GM12801 (cell line): ENCODE data around the gene MOB3A.

Experiments used
- CTCF ChIP-seq: IDR thresholded peaks from one replicate; pipeline ENCODE4 v1.5.1; 2011; ENCODE audit warnings: control low read depth; ENCODE audit not compliant: insufficient read length; ENCODE audit errors: extremely low read depth

The MOB3A gene

GRCh38 chr19:2077833-2078619, 18.1 kb downstream of the MOB3A start:
- no peak for TF ChIP-seq CTCF

- no peak for TF ChIP-seq CTCF
These were observed 18.7 kb downstream of the MOB3A start for GRCh38 chr19:2077398-2077797.

DNA sequence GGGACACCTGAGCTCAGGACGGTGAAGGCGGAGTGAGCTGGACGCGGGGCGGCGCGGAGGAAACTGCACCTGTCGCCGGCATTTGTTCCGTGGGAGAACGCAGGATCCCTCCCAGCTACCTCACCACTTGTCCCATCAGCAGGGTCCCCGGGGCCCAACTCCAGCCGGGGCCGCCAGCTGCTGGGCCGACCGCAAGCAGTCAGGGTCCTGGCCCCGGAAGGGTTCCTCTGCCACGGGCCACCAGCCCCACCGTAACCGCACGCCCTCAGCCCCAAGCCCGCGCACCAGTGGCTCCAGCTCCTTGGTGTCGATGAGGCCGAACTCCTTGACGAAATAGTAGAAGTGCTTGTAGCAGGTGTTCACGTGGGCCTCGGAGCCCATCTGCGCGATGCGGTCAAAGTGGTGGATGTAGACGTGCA, 19.6 kb downstream of the MOB3A start:
- no peak for TF ChIP-seq CTCF

GRCh38 chr19:2072757-2073551, 23.2 kb downstream of the MOB3A start:
- TF ChIP-seq CTCF: no peak

DNA sequence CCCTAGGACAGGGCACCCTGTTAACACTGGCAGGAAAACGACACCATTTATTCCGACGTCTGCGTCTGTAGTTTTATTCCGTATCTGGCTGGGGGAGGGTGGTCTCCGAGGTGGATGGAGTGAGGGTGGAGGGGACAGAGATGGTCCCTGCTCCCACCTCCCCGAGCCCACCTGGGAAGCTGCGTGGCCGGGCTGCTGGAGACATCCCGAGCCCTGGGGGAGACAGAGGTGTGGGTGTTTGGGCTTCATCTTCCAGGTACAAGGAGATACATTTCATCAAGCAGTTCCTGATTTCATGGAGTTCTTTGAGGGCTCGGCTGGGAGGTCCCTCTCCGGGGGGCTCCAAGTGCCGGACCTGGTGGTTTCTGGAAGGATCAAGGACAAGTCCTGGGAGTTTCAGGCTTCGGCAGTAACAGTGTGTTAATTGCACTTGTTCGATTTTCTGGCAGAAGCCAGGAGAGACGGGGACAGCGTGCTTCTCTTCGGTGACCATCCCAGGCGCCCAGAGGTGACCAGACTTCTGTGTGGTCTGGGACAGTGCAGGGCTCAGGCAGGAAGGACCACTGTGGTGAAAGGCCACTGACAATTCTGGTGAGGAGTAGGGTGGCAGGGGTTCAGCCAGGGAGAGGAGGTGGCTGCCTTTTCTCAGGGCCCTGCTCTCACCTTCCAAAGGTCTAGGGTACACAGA, 25.0 kb downstream of the MOB3A start:
- TF ChIP-seq CTCF: no peak

DNA sequence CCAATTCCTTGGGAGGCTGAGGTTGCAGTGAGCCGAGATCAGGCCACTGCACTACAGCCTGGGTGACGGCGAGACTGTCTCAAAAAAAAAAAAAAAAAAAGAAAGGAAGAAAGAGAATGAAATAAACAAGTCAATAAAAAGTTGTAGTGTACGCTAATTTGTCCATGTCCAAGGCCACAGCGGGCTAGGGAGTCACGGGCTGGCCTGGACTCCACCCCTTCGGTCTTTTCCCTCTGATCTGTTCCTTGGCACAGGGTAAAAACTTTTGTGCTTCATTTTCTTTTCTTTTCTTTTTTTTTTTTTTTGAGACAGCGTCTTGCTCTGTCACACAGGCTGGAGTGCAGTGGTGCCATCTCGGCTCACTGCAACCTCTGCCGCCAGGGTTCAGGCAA, 25.7 kb downstream of the MOB3A start:
- no peak for TF ChIP-seq CTCF
